HFF-Myc (cell line): Measurements from ENCODE around the gene NPDC1.

Experiments
- DNase-seq: peaks from one replicate; pipeline ENCODE4 v3.0.0-alpha.2; 2011; ENCODE audit warnings: low read depth; ENCODE audit errors: extremely low read depth
- H3K4me3 ChIP-seq: replicated peaks from 2 replicates; pipeline ENCODE4 v1.5.1; 2011; ENCODE audit warnings: low read depth, mild to moderate bottlenecking, control low read depth, low read length
- TF ChIP-seq, protein P1 (sequence below): IDR thresholded peaks from 2 replicates; pipeline ENCODE4 v1.5.1; 2012; ENCODE audit warnings: mild to moderate bottlenecking, low read depth, low read length, control low read depth; ENCODE audit errors: missing control alignments

Gene NPDC1

GRCh38 chr9:137001857-137002645 is 43.9 kb downstream of the NPDC1 start:
- TF ChIP-seq, protein P1, sequence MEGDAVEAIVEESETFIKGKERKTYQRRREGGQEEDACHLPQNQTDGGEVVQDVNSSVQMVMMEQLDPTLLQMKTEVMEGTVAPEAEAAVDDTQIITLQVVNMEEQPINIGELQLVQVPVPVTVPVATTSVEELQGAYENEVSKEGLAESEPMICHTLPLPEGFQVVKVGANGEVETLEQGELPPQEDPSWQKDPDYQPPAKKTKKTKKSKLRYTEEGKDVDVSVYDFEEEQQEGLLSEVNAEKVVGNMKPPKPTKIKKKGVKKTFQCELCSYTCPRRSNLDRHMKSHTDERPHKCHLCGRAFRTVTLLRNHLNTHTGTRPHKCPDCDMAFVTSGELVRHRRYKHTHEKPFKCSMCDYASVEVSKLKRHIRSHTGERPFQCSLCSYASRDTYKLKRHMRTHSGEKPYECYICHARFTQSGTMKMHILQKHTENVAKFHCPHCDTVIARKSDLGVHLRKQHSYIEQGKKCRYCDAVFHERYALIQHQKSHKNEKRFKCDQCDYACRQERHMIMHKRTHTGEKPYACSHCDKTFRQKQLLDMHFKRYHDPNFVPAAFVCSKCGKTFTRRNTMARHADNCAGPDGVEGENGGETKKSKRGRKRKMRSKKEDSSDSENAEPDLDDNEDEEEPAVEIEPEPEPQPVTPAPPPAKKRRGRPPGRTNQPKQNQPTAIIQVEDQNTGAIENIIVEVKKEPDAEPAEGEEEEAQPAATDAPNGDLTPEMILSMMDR: no peak
- no peak overlapping the region for H3K4me3 ChIP-seq
- DNase-seq: no peak

DNA sequence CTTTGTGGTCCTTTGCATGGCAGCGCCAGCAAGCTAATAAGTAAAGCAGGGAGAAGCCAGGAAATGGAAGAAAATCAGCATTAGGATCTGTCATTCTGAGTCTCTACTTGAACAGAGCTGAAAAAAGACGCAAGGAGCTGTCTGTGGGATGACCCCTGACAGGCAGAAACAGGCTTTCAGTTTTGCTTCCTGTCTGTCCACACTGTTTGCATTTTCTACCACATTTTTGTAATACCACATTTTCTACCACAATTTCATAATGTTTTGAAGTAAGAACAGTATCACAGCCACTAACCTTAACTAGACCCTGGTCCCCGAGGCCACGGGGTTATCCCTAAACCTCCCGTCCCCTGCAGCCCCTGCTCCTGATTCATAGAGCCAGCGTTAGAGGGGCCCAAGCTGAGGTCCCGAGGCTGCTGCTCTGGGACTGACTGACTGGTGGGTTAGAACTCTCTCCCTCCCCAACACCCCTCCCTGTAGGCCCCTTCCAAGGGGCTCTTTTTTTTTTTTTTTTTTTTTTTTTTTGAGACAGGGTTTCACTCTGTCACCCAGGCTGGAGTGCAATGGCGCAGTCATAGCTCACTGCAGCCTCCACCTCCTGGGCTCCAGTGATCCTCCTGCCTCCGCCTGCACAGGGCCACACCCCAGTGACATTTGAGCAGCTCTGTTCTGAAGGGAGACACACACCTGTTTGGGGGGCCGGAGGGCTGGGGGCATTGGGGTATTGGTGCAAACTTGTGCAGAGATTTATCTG is 45.6 kb downstream of the NPDC1 start:
- TF ChIP-seq, protein P1: no peak
- no peak overlapping the region for H3K4me3 ChIP-seq
- DNase-seq: no peak

GRCh38 chr9:136997830-136998234 is 48.1 kb downstream of the NPDC1 start:
- no peak overlapping the region for H3K4me3 ChIP-seq
- TF ChIP-seq, protein P1: no peak
- no peak for DNase-seq

GRCh38 chr9:136997371-136997770 is 48.6 kb downstream of the NPDC1 start:
- H3K4me3 ChIP-seq: no peak overlapping the region
- DNase-seq: no peak

DNA sequence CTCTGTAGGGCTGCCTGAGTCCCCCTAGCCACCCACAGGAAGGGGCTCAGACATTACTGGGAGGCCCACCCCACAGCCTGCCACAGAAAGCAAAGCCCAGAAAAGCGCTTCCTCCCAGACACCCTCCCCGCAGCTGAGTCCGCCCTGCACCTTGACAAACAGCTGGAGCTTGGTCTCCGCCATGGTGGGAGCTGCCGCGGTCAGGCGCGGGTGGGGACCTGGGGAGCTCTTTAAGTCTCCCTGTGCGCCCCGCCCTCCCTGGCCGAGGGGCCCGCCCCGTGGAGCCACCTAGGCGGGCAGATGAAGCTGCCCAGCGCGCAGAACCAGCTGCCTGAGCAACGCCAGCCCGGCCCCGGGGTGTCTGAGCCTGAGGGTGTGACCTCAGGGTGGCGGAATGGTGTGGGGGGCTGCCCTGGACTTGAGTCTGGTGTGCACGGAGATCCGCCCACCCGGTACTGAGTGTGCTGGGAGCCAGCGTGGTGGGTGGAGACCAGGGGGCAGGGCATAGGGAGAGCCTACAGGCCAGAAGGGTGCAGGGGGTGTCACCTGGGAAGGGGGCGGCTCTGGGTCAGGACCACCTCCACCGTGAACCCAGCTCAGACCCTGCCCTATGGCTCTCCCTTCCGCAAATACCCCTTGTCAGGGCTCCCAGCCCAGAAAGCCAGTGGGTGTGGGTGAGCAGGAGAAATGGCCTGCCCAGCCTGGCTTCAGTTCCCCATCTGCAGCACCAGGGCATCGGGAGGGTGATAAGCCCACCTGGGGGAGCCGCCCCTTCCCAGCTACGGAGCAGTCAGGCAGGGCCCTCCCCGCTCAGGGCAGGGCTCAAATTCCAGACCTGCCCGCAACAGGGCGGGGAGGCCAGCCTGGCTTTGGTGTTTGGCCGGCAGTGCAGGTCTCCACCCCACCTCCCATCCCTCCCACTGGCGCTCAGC is 49.4 kb downstream of the NPDC1 start, which contains the start of gene CLIC3:
CLIC3 (minus strand) TSS at position 208 of the 932 bp plus-strand sequence; CDS start at position 183, 25 bp downstream.
- H3K4me3 ChIP-seq: no peak within 1 kb of the TSS
- DNase-seq: no peak
- TF ChIP-seq, protein P1: no peak

More at GRCh38 chr9:136997371-136997770, 48.6 kb downstream of the NPDC1 start:
- TF ChIP-seq, protein P1: no peak

DNA sequence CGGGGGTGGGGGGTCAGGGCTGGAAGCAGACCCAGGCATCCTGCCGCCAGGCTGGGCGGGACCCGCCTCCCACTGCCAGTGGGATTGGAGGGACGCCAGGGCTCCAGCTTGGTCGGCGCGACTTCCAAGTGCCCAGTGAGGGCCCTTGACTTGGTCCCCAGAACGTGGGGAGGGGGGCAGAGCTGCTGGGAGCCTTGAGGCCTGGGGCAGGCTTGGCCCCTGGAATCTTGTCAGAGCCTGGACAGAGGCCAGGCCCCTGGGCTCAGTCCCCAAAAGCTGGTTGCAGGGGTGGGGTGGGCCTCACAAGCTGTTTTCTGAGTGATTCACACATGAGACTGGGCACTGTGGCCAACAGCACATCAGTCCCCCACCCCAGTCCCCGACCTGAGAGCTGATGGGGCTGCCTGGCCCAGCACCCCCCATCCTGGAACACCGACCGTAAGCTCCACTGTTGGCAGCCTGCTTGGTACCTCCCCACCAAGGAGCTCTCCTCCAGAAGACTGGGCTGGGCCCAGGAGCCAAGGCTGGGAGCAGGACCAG is 50.1 kb downstream of the NPDC1 start:
- DNase-seq: no peak
- TF ChIP-seq, protein P1: no peak
- H3K4me3 ChIP-seq: no peak overlapping the region
